Measurements from ENCODE around the gene MAN1A1.

GRCh38 chr6:119132261-119132981 is 217.1 kb downstream of the MAN1A1 start:
- TF ChIP-seq, protein P1, sequence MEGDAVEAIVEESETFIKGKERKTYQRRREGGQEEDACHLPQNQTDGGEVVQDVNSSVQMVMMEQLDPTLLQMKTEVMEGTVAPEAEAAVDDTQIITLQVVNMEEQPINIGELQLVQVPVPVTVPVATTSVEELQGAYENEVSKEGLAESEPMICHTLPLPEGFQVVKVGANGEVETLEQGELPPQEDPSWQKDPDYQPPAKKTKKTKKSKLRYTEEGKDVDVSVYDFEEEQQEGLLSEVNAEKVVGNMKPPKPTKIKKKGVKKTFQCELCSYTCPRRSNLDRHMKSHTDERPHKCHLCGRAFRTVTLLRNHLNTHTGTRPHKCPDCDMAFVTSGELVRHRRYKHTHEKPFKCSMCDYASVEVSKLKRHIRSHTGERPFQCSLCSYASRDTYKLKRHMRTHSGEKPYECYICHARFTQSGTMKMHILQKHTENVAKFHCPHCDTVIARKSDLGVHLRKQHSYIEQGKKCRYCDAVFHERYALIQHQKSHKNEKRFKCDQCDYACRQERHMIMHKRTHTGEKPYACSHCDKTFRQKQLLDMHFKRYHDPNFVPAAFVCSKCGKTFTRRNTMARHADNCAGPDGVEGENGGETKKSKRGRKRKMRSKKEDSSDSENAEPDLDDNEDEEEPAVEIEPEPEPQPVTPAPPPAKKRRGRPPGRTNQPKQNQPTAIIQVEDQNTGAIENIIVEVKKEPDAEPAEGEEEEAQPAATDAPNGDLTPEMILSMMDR (tag by site-specific recombination; IDR thresholded peaks at IDR 0.05) = no peak
- TF ChIP-seq SETDB1 (IDR thresholded peaks at IDR 0.05; ENCODE audit: insufficient read length, low read length) = no peak
- TF ChIP-seq ATF2 (tag by site-specific recombination; IDR thresholded peaks at IDR 0.05; ENCODE audit: low read depth) = no peak
- no peak for TF ChIP-seq ZNF510 (tag by site-specific recombination; IDR thresholded peaks at IDR 0.05; ENCODE audit: insufficient replicate concordance)
- no peak for TF ChIP-seq ZNF701 (tag by site-specific recombination; IDR thresholded peaks at IDR 0.05)
- TF ChIP-seq TRIM28 (IDR thresholded peaks at IDR 0.05; ENCODE audit: borderline replicate concordance, low read length) = no peak

All from HEK293 (cell line).